GM12892 (cell line): ENCODE measurements around the gene TJP1.

ENCODE experiments used
- DNase-seq: peaks from one replicate; pipeline ENCODE4 v3.0.0; 2011; ENCODE audit not compliant: insufficient read length
- FAIRE-seq: peaks from 2 replicates; lab custom pipeline; 2011; peaks lifted over from hg19 to GRCh38; lab: Jason Lieb, UNC
- POLR2A ChIP-seq: IDR thresholded peaks from 2 replicates; pipeline ENCODE4 v1.6.1; 2011; ENCODE audit warnings: low read depth, low read length, control low read depth
- POLR2AphosphoS5 ChIP-seq: IDR thresholded peaks from 2 replicates; pipeline ENCODE4 v1.6.1; 2011; ENCODE audit warnings: low read depth, low read length, control low read depth
- TAF1 ChIP-seq: IDR thresholded peaks from 2 replicates; pipeline ENCODE4 v1.6.1; 2011; ENCODE audit warnings: low read depth, mild to moderate bottlenecking, control low read depth, low read length, borderline replicate concordance

Gene TJP1

GRCh38 chr15:29857221-29857789, 35.0 kb upstream of the TJP1 start:
- DNase-seq (no peak), FAIRE-seq (no peak)
- no peak for TF ChIP-seq TAF1
- no peak for TF ChIP-seq POLR2A
- no peak for TF ChIP-seq POLR2AphosphoS5

- FAIRE-seq (no peak), DNase-seq (no peak)
- TF ChIP-seq POLR2AphosphoS5 (no peak), TAF1 (no peak), POLR2A (no peak)
Measured at GRCh38 chr15:29854413-29854812, 32.1 kb upstream of the TJP1 start.

GRCh38 chr15:29853211-29853987, 31.1 kb upstream of the TJP1 start:
- no peak for TF ChIP-seq POLR2AphosphoS5
- no peak for TF ChIP-seq POLR2A
- TF ChIP-seq TAF1 = no peak
- DNase-seq (no peak), FAIRE-seq (no peak)

- FAIRE-seq = no peak
- DNase-seq = no peak
- TF ChIP-seq TAF1 (no peak), POLR2AphosphoS5 (no peak), POLR2A (no peak)
Measured at GRCh38 chr15:29852201-29852600, 29.9 kb upstream of the TJP1 start.

GRCh38 chr15:29849716-29850115, 27.4 kb upstream of the TJP1 start:
- FAIRE-seq = no peak
- no peak for TF ChIP-seq POLR2A
- no peak for TF ChIP-seq POLR2AphosphoS5
- no peak for TF ChIP-seq TAF1
- no peak for DNase-seq

GRCh38 chr15:29849218-29849617, 26.9 kb upstream of the TJP1 start:
- no peak for TF ChIP-seq POLR2AphosphoS5
- no peak for TF ChIP-seq POLR2A
- no peak for TF ChIP-seq TAF1
- FAIRE-seq = no peak
- DNase-seq = no peak

- TF ChIP-seq POLR2AphosphoS5 (no peak), POLR2A (no peak), TAF1 (no peak)
- no peak for DNase-seq
- no peak for FAIRE-seq
Measured at GRCh38 chr15:29844290-29844903, 22.1 kb upstream of the TJP1 start.

GRCh38 chr15:29842290-29842689, 20.0 kb upstream of the TJP1 start:
- FAIRE-seq (no peak), DNase-seq (no peak)
- no peak for TF ChIP-seq POLR2A
- TF ChIP-seq POLR2AphosphoS5 = no peak
- no peak for TF ChIP-seq TAF1

- FAIRE-seq = no peak
Measured at GRCh38 chr15:29840926-29841325, 18.7 kb upstream of the TJP1 start.

GRCh38 chr15:29840054-29840453, 17.8 kb upstream of the TJP1 start:
- no peak for TF ChIP-seq TAF1
- no peak for TF ChIP-seq POLR2AphosphoS5
- no peak for TF ChIP-seq POLR2A
- DNase-seq (no peak), FAIRE-seq (no peak)

More at GRCh38 chr15:29840926-29841325, 18.7 kb upstream of the TJP1 start:
- no peak for TF ChIP-seq POLR2A
- TF ChIP-seq POLR2AphosphoS5 = no peak
- no peak for TF ChIP-seq TAF1
- DNase-seq = no peak

GRCh38 chr15:29838352-29839010, 16.2 kb upstream of the TJP1 start:
- FAIRE-seq (no peak), DNase-seq (no peak)
- TF ChIP-seq TAF1 = no peak
- no peak for TF ChIP-seq POLR2A
- TF ChIP-seq POLR2AphosphoS5 = no peak
